ENCODE measurements around the gene SLAIN2.

SLAIN2 gene

DNA sequence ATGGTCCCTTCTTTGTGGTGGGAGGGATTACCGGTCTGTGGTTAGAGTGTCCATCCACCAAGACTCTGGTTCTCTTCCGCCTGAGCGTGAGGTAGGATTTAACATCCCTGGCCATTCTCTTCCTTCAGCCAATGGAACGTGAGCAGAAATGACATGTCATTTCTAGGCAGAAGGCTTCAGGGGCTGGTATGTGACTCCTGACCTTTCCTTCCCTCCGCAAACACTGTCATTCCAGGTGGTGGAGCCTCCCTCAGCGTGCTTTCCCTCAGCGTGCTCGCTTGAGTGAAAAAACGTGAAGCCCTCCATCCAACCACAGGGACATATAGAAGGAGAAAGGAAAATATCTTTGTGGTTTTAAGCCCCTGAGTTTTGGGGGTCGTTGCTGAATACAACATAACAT, 107.8 kb downstream of the SLAIN2 start:
- TF ChIP-seq, protein P1, sequence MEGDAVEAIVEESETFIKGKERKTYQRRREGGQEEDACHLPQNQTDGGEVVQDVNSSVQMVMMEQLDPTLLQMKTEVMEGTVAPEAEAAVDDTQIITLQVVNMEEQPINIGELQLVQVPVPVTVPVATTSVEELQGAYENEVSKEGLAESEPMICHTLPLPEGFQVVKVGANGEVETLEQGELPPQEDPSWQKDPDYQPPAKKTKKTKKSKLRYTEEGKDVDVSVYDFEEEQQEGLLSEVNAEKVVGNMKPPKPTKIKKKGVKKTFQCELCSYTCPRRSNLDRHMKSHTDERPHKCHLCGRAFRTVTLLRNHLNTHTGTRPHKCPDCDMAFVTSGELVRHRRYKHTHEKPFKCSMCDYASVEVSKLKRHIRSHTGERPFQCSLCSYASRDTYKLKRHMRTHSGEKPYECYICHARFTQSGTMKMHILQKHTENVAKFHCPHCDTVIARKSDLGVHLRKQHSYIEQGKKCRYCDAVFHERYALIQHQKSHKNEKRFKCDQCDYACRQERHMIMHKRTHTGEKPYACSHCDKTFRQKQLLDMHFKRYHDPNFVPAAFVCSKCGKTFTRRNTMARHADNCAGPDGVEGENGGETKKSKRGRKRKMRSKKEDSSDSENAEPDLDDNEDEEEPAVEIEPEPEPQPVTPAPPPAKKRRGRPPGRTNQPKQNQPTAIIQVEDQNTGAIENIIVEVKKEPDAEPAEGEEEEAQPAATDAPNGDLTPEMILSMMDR (IDR thresholded peaks at IDR 0.05), result no peak

DNA sequence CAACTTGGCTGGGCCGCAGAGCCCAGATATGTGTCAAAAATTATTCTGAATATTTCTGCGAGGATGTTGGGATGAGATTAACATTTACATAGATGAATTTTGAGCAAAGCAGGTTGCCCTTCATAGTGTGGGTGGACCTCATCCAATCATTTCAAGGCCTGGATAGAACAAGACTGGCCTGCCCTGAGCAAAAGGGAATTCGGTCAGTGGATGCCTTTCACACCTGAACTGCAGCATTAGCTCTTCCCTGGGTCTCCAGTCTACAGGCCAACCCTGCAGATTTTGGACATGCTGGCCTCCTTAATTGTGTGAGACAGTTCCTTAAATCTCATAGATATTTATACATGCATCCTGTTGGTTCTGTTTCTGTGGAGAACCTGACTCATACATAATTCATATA, 109.4 kb downstream of the SLAIN2 start:
- TF ChIP-seq, protein P1 (IDR thresholded peaks at IDR 0.05), result no peak

DNA sequence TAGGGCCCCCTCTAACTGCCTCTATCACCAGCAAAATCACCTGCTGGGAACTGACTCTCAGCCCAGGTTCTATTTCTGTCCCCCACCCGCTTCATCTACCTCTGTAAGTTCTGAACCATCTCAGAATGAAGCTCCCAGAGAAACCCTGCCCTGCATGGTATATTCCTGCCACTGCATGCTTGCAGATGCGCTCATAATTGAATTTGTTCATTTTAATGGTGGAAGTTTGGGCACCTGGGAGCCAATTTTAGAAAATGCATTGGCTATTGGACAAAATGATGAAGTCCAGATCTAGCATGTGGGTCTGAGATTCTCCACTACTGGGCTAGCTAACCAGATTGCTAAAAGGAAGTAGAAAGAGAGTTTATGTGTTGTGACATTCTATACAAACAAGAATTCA, 113.3 kb downstream of the SLAIN2 start:
- TF ChIP-seq, protein P1 (IDR thresholded peaks at IDR 0.05), result no peak

DNA sequence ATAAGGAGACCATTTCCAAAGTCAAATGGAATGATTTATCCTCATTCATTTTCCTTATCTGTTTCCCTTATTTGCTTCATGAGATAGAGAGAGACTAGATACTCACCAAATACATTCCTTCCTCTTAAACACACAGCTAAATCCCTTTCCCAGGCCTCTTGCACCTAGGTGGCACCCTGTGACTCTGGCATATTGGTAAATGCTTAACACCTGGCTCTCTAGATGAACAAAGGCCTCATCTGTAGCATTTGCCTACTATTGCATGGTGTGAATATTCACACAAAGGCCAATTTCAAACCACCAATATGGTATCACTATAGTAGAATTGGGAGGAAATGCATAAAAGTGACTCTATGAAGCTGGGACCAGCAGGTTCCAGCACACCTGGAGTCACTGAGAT, 119.7 kb downstream of the SLAIN2 start:
- TF ChIP-seq, protein P1 (IDR thresholded peaks at IDR 0.05), result no peak

DNA sequence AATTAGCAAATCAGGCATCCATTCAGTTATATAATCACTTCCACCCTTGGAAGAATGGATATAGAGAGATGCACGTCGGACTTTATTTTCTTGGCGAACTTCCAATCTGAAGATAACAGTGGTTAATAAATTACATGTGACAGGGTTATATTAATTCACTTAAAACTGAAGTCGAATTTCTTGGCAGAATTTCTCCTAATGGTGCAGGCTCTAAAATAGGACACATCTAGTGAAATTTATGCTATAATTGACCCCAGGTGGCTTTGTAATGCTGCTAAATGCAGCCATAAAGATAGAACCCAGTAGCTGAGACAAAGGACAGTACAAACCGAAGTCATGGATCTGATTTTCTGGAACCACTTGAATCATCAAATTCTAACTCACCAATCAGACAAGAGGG, 121.0 kb downstream of the SLAIN2 start:
- TF ChIP-seq, protein P1 (IDR thresholded peaks at IDR 0.05), result no peak

DNA sequence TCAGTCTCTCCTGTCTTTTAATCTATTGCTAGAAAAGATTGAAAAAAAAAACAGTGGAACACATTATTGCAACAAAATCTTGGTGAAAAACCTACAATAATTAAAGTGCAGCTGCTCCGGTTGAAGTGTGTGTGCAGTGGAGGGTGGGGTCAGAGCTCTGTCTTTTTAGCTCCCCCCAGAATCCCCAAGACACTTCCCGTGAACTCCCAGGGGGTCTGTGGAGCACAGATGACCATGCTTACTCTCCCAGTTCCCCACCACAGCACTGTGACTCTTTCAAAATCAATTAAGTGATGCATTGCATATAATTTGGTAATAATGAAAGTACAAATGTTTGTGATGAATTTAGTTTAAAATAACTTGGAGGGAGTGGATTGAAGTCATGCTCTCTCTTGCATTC, 126.1 kb downstream of the SLAIN2 start:
- TF ChIP-seq, protein P1 (IDR thresholded peaks at IDR 0.05), result no peak

DNA sequence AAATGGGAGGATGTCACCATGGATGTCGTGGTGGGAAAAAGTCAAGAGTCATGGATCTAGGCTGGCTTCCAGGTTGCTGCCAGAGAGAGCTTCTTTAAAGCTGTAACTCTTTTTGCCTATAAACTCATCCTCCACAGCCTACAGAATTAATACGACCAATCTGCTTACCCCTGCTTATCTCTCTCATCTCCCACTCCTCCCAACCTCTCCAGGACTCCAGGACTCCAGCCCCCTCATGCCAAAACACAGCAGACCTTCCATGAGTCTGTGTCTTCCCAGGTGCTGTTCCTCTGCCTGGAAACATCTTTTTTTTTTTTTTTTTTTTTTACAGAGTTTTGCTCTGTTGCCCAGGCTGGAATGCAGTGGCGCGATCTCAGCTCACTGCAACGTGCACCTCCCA, 126.6 kb downstream of the SLAIN2 start:
- TF ChIP-seq, protein P1 (IDR thresholded peaks at IDR 0.05), result no peak

DNA sequence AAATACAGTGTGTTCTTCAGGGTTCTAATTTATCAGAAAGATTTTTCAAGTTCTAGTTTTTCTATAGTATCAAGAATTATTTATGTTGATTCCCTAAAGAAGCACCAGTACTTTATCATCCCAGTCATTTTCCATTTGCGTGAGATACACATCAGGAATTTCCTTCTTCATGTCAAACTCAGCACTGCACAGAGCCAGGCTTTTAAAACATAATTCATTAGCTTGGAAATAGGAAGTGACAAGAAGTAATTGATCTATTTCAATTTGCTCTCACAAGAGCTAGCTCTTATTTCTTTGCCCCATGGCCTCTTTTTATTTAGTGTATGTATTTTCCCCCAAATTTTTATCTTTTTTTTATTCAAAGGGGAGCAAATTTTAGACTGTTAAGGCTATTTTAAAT, 128.8 kb downstream of the SLAIN2 start:
- TF ChIP-seq, protein P1 (IDR thresholded peaks at IDR 0.05), result no peak
